ENCODE measurements around the gene ATP1A1. TPM values are rescaled to one million over a fixed set of nuclear protein-coding genes. Genes with fewer than 3 reads are reported as not detected.

The ATP1A1 gene
- total and polyA plus RNA-seq, 4 donors: 138 to 216 (median 186) TPM

DNA sequence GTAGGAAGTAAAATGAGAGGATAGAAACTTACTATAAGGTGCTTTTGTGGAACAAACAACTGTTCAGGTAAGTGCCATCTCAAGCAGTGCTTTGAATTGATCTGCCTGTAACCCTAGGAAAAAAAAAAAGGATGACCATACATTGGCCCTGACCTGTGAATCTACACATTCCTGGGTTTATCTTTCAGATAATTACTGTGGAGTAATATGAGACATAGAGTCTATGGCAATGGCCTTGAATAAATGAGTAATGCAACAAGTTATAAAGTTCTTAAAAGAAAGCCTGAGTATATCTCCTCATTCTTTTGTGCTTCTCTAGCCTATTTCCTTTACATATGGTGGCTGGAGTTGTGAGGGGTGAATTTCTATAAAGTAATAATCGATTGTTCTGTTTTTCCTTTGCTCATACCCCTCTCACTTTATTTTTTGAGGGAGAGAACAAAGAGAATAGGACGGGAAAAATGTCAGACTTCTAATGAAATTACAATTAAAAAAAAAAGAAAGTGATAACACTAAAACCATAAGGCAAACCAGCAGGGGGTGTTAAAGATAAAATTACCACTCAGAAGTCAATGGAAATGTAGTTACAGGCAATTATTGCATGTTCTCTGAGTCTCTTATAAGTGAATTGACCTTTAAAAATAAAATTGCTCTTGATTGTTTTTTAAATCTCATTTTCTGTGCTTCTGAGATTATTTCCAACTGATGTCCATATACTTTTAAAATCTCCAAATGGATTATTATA is 12.4 kb upstream of the ATP1A1 start:
- 66 to 70% methylated on average over 2 of the region's 2 CpGs for WGBS, 2 donors
- H3K27me3 ChIP-seq (ENCODE audit: control insufficient read depth in 1 of 2, insufficient read depth in 2 of 2, low read length in 1 of 2): no peaks in the 10 kb centered on the region
- intact Hi-C loops (cut with DNase I): loop anchor here (1.0 to 2.0 kb wide), 2 partner anchors 124 to 125 kb away; no protein-coding TSS in a partner anchor
- no peak for ATAC-seq (ENCODE audit: low FRiP score)
- DNase-seq: no peak
- no peaks in the 10 kb centered on the region for H3K9me3 ChIP-seq (ENCODE audit: control insufficient read depth, low read length)
- no peaks in the 10 kb centered on the region for H3K36me3 ChIP-seq (ENCODE audit: control insufficient read depth in 1 of 2, insufficient read depth in 2 of 2, low read length in 1 of 2)
- no peaks in the 10 kb centered on the region for H3K4me1 ChIP-seq (ENCODE audit: control insufficient read depth in 1 of 2, insufficient read depth in 2 of 2, low read length in 2 of 2)
- no peak overlapping the region for H3K4me3 ChIP-seq (ENCODE audit: low read length in 2 of 2)
- no peak overlapping the region for H3K27ac ChIP-seq (ENCODE audit: low read depth in 1 of 2, low read length in 2 of 2)

DNA sequence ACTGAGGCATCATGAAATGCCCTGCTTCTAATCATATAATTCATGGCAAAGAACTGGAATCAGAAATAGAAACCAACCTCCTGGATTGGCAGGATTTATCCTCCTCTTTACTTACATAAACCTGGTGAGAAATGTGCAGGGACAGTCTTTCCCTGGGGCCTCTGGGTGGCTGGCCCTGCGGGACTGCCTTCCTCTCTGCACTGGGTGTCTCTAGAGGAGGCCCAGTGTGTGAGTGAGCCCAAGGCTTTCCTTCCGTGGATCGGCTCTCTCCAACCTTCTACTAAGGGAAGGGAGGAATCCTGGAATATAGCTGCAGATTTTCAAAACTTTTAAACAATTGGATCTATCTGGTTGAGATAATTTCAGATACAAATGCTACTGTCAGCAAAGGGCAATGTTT is 11.4 kb upstream of the ATP1A1 start:
- WGBS, 2 donors: 85 to 96% methylated on average over 3 of the region's 3 CpGs
- Histone ChIP-seq H3K36me3 (ENCODE audit: control insufficient read depth in 1 of 2, insufficient read depth in 2 of 2, low read length in 1 of 2) (no peaks in the 10 kb centered on the region), H3K27me3 (ENCODE audit: control insufficient read depth in 1 of 2, insufficient read depth in 2 of 2, low read length in 1 of 2) (no peaks in the 10 kb centered on the region), H3K9me3 (ENCODE audit: control insufficient read depth, low read length) (no peaks in the 10 kb centered on the region), H3K27ac (ENCODE audit: low read depth in 1 of 2, low read length in 2 of 2) (no peak overlapping the region), H3K4me3 (ENCODE audit: low read length in 2 of 2) (no peak overlapping the region), H3K4me1 (ENCODE audit: control insufficient read depth in 1 of 2, insufficient read depth in 2 of 2, low read length in 2 of 2) (no peaks in the 10 kb centered on the region)
- intact Hi-C loops (cut with DNase I): loop anchor here in 1 of 2 donors (2.0 kb wide), 1 partner anchor 123 kb away; no protein-coding TSS in a partner anchor
- ATAC-seq (ENCODE audit: low FRiP score) (no peak), DNase-seq (no peak)

DNA sequence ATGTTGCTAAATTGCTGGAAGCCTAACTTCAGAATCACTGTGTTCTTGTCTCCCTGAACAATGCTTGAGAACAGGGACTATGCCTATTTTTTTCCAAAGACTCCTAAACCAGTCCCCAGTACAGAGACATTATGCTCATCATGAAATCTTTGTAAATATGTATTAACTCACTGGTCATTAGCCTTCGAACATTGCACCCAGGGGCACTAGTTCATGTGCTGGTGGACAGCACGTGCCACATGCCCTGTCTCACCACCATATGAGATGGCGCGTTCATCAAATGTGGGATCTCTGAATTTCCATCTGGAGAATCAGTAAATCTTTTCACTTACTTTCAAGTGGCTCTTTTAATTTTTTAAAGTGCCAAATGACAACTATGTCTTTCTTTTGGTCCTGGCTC is 11.0 kb upstream of the ATP1A1 start:
- intact Hi-C loops (cut with DNase I): no loop called here
- 93 to 96% methylated on average over 4 of the region's 4 CpGs for WGBS, 2 donors
- ATAC-seq (ENCODE audit: low FRiP score): no peak

DNA sequence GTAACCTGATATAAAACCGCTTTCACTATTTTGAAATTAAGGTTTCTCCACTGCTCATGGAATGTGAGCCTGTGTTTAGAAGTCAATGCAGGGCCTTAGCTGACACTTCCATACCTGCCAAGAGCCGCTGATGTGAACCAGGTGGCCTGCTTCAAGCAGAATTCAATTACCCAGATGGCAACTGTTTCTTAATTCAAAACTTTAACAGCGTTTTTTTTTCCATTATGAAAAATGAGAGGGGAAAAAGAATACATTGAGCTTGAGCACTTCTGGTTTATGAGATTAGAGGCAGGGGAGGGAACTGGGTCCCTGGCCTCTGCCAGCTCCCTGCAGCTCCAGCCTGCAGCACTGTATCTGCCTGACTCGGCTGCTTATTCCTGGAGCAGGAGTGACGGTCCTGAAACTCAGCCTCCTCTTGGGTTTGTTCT is 7.7 kb upstream of the ATP1A1 start:
- H3K9me3 ChIP-seq (ENCODE audit: control insufficient read depth, low read length): no peaks in the 10 kb centered on the region
- WGBS, 2 donors: 72 to 73% methylated on average over 5 of the region's 5 CpGs
- intact Hi-C loops (cut with DNase I): no loop called here
- H3K4me3 ChIP-seq (ENCODE audit: low read length in 2 of 2): no peak overlapping the region
- ATAC-seq (ENCODE audit: low FRiP score) (no peak), DNase-seq (no peak)
- H3K27ac ChIP-seq (ENCODE audit: low read depth in 1 of 2, low read length in 2 of 2): no peak overlapping the region
- H3K36me3 ChIP-seq (ENCODE audit: control insufficient read depth in 1 of 2, insufficient read depth in 2 of 2, low read length in 1 of 2): no peaks in the 10 kb centered on the region
- H3K4me1 ChIP-seq (ENCODE audit: control insufficient read depth in 1 of 2, insufficient read depth in 2 of 2, low read length in 2 of 2): no peaks in the 10 kb centered on the region
- no peaks in the 10 kb centered on the region for H3K27me3 ChIP-seq (ENCODE audit: control insufficient read depth in 1 of 2, insufficient read depth in 2 of 2, low read length in 1 of 2)

More for the DNA sequence above, 11.0 kb upstream of the ATP1A1 start:
- Histone ChIP-seq H3K36me3 (ENCODE audit: control insufficient read depth in 1 of 2, insufficient read depth in 2 of 2, low read length in 1 of 2) (no peaks in the 10 kb centered on the region), H3K27me3 (ENCODE audit: control insufficient read depth in 1 of 2, insufficient read depth in 2 of 2, low read length in 1 of 2) (no peaks in the 10 kb centered on the region), H3K9me3 (ENCODE audit: control insufficient read depth, low read length) (no peaks in the 10 kb centered on the region), H3K27ac (ENCODE audit: low read depth in 1 of 2, low read length in 2 of 2) (no peak overlapping the region), H3K4me3 (ENCODE audit: low read length in 2 of 2) (no peak overlapping the region), H3K4me1 (ENCODE audit: control insufficient read depth in 1 of 2, insufficient read depth in 2 of 2, low read length in 2 of 2) (no peaks in the 10 kb centered on the region)
- no peak for DNase-seq

DNA sequence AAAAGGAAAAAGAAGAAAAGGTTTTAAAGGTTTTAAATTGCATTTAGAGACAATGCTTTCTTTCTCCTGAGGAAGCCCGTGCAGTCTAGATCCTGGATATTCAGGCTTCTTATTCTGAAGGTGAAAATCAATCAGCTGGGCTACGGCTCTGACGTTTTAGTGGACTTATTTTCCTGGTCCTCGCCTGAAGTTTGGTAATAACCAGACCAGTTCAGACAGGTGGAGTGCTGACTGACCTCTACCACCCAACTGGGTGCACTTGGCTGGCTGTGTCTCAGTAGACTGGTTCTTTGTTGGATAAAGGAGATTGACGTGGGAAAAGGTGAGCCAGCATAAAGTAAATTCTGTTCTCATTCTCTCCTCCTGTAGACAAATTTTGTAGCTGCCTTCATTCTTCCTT is 7.2 kb upstream of the ATP1A1 start:
- H3K4me3 ChIP-seq (ENCODE audit: low read length in 2 of 2): no peak overlapping the region
- H3K9me3 ChIP-seq (ENCODE audit: control insufficient read depth, low read length): no peaks in the 10 kb centered on the region
- intact Hi-C loops (cut with DNase I): no loop called here
- H3K36me3 ChIP-seq (ENCODE audit: control insufficient read depth in 1 of 2, insufficient read depth in 2 of 2, low read length in 1 of 2): no peaks in the 10 kb centered on the region
- H3K27ac ChIP-seq (ENCODE audit: low read depth in 1 of 2, low read length in 2 of 2): no peak overlapping the region
- no peaks in the 10 kb centered on the region for H3K4me1 ChIP-seq (ENCODE audit: control insufficient read depth in 1 of 2, insufficient read depth in 2 of 2, low read length in 2 of 2)
- no peak for ATAC-seq (ENCODE audit: low FRiP score)
- WGBS, 2 donors: 84 to 87% methylated on average over 5 of the region's 5 CpGs
- DNase-seq: no peak
- H3K27me3 ChIP-seq (ENCODE audit: control insufficient read depth in 1 of 2, insufficient read depth in 2 of 2, low read length in 1 of 2): no peaks in the 10 kb centered on the region

DNA sequence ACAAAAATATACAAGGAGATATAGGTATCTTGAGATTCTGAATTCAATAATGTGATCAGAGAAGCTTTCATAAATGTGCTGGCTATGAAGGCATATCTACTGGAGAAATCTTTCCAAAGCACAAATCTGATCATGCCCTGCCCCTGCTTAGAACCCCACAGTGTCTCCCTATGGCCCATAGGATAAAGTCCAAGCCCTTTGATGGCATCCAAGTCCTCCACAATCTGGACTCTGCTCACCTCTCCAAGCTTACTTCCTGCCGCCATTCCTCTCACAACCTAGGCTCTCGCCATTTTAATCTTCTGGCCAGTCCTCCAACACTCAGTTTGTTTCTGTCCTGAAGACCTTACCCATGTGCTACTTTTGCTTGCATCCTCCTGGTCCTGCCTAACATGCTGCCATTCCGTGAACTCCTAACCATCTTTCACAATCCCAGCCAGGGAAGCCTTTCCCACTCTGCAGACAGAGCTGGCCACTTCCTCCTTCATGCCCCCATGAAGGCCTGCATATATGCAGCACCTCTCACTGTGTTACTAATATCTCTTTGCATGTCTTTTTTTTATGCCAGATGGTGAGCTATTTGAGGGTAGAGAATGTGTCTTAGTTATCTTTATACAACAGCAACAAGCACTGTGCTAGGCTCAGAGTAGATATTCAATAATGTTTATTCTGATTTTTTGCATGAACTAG is 5.6 kb upstream of the ATP1A1 start:
- 94 to 99% methylated on average over 3 of the region's 3 CpGs for WGBS, 2 donors
- Histone ChIP-seq H3K36me3 (ENCODE audit: control insufficient read depth in 1 of 2, insufficient read depth in 2 of 2, low read length in 1 of 2) (no peaks in the 10 kb centered on the region), H3K9me3 (ENCODE audit: control insufficient read depth, low read length) (no peaks in the 10 kb centered on the region), H3K27ac (ENCODE audit: low read depth in 1 of 2, low read length in 2 of 2) (no peak overlapping the region), H3K4me1 (ENCODE audit: control insufficient read depth in 1 of 2, insufficient read depth in 2 of 2, low read length in 2 of 2) (no peaks in the 10 kb centered on the region), H3K27me3 (ENCODE audit: control insufficient read depth in 1 of 2, insufficient read depth in 2 of 2, low read length in 1 of 2) (no peaks in the 10 kb centered on the region), H3K4me3 (ENCODE audit: low read length in 2 of 2) (no peak overlapping the region)
- intact Hi-C loops (cut with DNase I): no loop called here
- ATAC-seq (ENCODE audit: low FRiP score) (no peak), DNase-seq (no peak)

DNA sequence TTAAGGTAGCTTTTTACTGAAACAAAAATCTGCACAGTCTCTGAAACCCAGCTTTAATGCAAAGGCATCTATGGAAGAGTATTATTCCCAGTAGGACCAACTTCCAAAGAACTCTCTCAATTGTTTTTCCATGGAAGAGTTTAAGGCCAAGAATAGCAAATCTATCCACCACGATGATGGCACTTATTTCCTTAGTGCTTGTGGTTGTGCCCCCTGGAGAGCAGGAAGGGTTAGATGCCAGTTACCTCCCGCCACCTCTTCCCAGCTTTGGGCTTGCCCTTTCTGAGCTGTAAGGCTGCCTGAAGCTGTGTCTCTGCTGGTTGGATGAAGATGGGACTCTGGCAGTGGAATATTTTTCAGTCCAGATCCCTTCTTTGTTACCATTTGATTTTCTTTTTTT is 4.8 kb upstream of the ATP1A1 start:
- Histone ChIP-seq H3K36me3 (ENCODE audit: control insufficient read depth in 1 of 2, insufficient read depth in 2 of 2, low read length in 1 of 2) (no peaks in the 10 kb centered on the region), H3K27me3 (ENCODE audit: control insufficient read depth in 1 of 2, insufficient read depth in 2 of 2, low read length in 1 of 2) (no peaks in the 10 kb centered on the region), H3K4me3 (ENCODE audit: low read length in 2 of 2) (no peak overlapping the region), H3K9me3 (ENCODE audit: control insufficient read depth, low read length) (no peaks in the 10 kb centered on the region), H3K27ac (ENCODE audit: low read depth in 1 of 2, low read length in 2 of 2) (no peak overlapping the region), H3K4me1 (ENCODE audit: control insufficient read depth in 1 of 2, insufficient read depth in 2 of 2, low read length in 2 of 2) (no peaks in the 10 kb centered on the region)
- WGBS, 2 donors: 36 to 46% methylated on average over 2 of the region's 2 CpGs
- DNase-seq (no peak), ATAC-seq (ENCODE audit: low FRiP score) (no peak)
- intact Hi-C loops (cut with DNase I): no loop called here

DNA sequence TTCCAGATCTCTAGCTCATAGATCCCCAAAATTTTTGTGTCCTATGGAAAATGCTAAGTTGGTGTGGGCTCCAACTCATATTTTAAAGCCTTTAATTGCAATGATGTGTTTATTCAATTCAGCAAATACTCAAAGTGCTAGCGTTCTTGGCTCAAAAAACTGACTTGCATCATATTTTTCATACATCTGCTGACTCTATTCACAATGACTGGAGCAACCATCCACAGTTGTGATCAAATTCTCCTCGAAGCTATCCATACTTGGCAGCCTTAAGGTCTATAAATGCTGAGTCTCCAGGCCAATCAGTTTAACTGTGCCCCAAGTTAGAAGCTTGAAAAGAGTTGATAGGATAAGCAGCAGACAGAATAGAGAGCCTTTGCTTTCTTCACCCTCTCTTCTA is 2.9 kb upstream of the ATP1A1 start:
- WGBS, 2 donors: 33 to 52% methylated on average over 2 of the region's 2 CpGs
- no peak for DNase-seq
- H3K36me3 ChIP-seq (ENCODE audit: control insufficient read depth in 1 of 2, insufficient read depth in 2 of 2, low read length in 1 of 2): no peaks in the 10 kb centered on the region
- H3K4me3 ChIP-seq (ENCODE audit: low read length in 2 of 2): no peak overlapping the region
- peaks cover 0 to 3% of the 10 kb centered on the region in 2 donors for H3K4me1 ChIP-seq (ENCODE audit: control insufficient read depth in 1 of 2, insufficient read depth in 2 of 2, low read length in 2 of 2)
- H3K27ac ChIP-seq (ENCODE audit: low read depth in 1 of 2, low read length in 2 of 2): no peak overlapping the region
- intact Hi-C loops (cut with DNase I): loop anchor here in 1 of 2 donors (5.0 kb wide), 1 partner anchor 202 kb away; the partner anchor contains the start of gene CD58
- no peaks in the 10 kb centered on the region for H3K9me3 ChIP-seq (ENCODE audit: control insufficient read depth, low read length)
- ATAC-seq (ENCODE audit: low FRiP score): no peak
- H3K27me3 ChIP-seq (ENCODE audit: control insufficient read depth in 1 of 2, insufficient read depth in 2 of 2, low read length in 1 of 2): no peaks in the 10 kb centered on the region

DNA sequence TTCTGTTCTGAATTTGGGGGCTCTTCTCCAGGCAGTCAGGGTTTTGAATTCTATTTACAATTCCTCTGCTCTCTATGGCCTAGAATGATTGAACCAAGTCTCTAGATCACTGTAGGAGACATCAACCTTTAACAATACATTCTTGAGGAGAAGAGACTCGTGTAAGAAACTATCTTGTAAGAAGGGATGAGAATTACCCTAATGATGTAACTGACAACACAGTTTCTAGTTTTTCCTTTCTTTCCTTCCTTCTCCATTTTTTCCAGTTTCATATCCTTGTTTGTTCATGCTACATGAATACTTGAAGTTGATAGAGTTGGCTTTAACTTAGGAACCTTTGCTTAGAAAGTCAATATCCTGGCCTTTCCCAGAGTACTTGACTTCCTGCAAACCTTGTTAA is 1.3 kb upstream of the ATP1A1 start:
- Histone ChIP-seq H3K9me3 (ENCODE audit: control insufficient read depth, low read length) (no peaks in the 10 kb centered on the region), H3K36me3 (ENCODE audit: control insufficient read depth in 1 of 2, insufficient read depth in 2 of 2, low read length in 1 of 2) (no peaks in the 10 kb centered on the region), H3K4me1 (ENCODE audit: control insufficient read depth in 1 of 2, insufficient read depth in 2 of 2, low read length in 2 of 2) (peaks cover 0 to 12% of the 10 kb centered on the region in 2 donors), H3K4me3 (ENCODE audit: low read length in 2 of 2) (no peak overlapping the region), H3K27me3 (ENCODE audit: control insufficient read depth in 1 of 2, insufficient read depth in 2 of 2, low read length in 1 of 2) (no peaks in the 10 kb centered on the region), H3K27ac (ENCODE audit: low read depth in 1 of 2, low read length in 2 of 2) (no peak overlapping the region)
- WGBS, 2 donors: 71 to 85% methylated on average over 1 of the region's 1 CpG
- ATAC-seq (ENCODE audit: low FRiP score) (no peak), DNase-seq (no peak)
- intact Hi-C loops (cut with DNase I): loop anchor here in 1 of 2 donors (5.0 kb wide), 1 partner anchor 201 kb away; the partner anchor contains the start of gene CD58

Measured in aorta (tissue), 5 donors.